Progenitor cell of endocrine pancreas (in vitro differentiated cells): ENCODE results near the gene P4HB. TPM values are rescaled to one million over a fixed set of nuclear protein-coding genes. Genes with fewer than 3 reads are reported as not detected.

Experiments
- DNase-seq: peaks from one replicate; pipeline ENCODE4 v3.0.0; 2021; ENCODE audit warnings: low spot score; ENCODE audit not compliant: unreplicated experiment
- H3K27ac Mint-ChIP-seq: 2 replicates; pipeline ENCODE4 v1.8.0; 2021; ENCODE audit warnings: mild to moderate bottlenecking, moderate library complexity, mixed read lengths
- H3K27me3 Mint-ChIP-seq: 2 replicates; pipeline ENCODE4 v1.8.0; 2021; ENCODE audit warnings: mixed read lengths
- H3K36me3 Mint-ChIP-seq: 2 replicates; pipeline ENCODE4 v1.8.0; 2022; ENCODE audit warnings: mixed read lengths; ENCODE audit not compliant: insufficient read depth
- H3K4me1 Mint-ChIP-seq: 2 replicates; pipeline ENCODE4 v1.8.0; 2021; ENCODE audit warnings: low read depth, mixed read lengths
- H3K4me3 Mint-ChIP-seq: 2 replicates; pipeline ENCODE4 v1.8.0; 2021; ENCODE audit warnings: low read depth, mild to moderate bottlenecking, moderate library complexity, mixed read lengths
- H3K9me3 Mint-ChIP-seq: 2 replicates; pipeline ENCODE4 v1.8.0; 2021; ENCODE audit warnings: low read depth, mixed read lengths
- CTCF ChIP-seq: fragments of 200-600 bp; sonication (generic); IDR thresholded peaks from one replicate; pipeline ENCODE4 v1.5.0; 2021; ENCODE audit warnings: antibody characterized with exemption, mild to moderate bottlenecking; ENCODE audit not compliant: unreplicated experiment
- total RNA-seq: library from RNA; stranded (reverse); gene quantifications from 2 replicates; pipeline ENCODE4 v1.2.1, GENCODE V29; 2021

P4HB gene
- total RNA-seq, 1 donor from 2014 or later, result 484 TPM

- no peak overlapping the region for H3K27ac Mint-ChIP-seq
- DNase-seq, result no peak
- no peaks in the 10 kb centered on the region for H3K9me3 Mint-ChIP-seq
- peaks cover 4% of the 10 kb centered on the region for H3K4me1 Mint-ChIP-seq
- H3K4me3 Mint-ChIP-seq, result no peak overlapping the region
- H3K27me3 Mint-ChIP-seq, result peaks cover 8% of the 10 kb centered on the region
- no peak for TF ChIP-seq CTCF
- H3K36me3 Mint-ChIP-seq, result peaks cover 2% of the 10 kb centered on the region
Measured at GRCh38 chr17:81822312-81822637, 38.1 kb downstream of the P4HB start.

GRCh38 chr17:81821603-81822311 lies 38.6 kb downstream of the P4HB start:
- Mint-ChIP-seq H3K9me3 (no peaks in the 10 kb centered on the region), H3K36me3 (peaks cover 2% of the 10 kb centered on the region), H3K27me3 (peaks cover 10% of the 10 kb centered on the region), H3K4me3 (no peak overlapping the region), H3K4me1 (peaks cover 5% of the 10 kb centered on the region), H3K27ac (no peak overlapping the region)
- peak; percentile 20 for TF ChIP-seq CTCF
- DNase-seq, result no peak

GRCh38 chr17:81821147-81821546 lies 39.2 kb downstream of the P4HB start:
- Mint-ChIP-seq H3K9me3 (no peaks in the 10 kb centered on the region), H3K4me1 (peaks cover 7% of the 10 kb centered on the region), H3K27ac (no peak overlapping the region), H3K4me3 (no peak overlapping the region), H3K27me3 (peaks cover 14% of the 10 kb centered on the region), H3K36me3 (peaks cover 2% of the 10 kb centered on the region)
- TF ChIP-seq CTCF, result no peak
- no peak for DNase-seq

GRCh38 chr17:81819708-81820107 lies 40.6 kb downstream of the P4HB start:
- H3K27ac Mint-ChIP-seq, result no peak overlapping the region
- H3K4me1 Mint-ChIP-seq, result peaks cover 14% of the 10 kb centered on the region
- peaks cover 2% of the 10 kb centered on the region for H3K36me3 Mint-ChIP-seq
- DNase-seq, result no peak
- no peaks in the 10 kb centered on the region for H3K9me3 Mint-ChIP-seq
- peaks cover 16% of the 10 kb centered on the region for H3K27me3 Mint-ChIP-seq
- no peak overlapping the region for H3K4me3 Mint-ChIP-seq
- TF ChIP-seq CTCF, result no peak

- Mint-ChIP-seq H3K4me3 (no peak overlapping the region), H3K9me3 (no peaks in the 10 kb centered on the region), H3K27me3 (peaks cover 16% of the 10 kb centered on the region), H3K36me3 (no peaks in the 10 kb centered on the region), H3K27ac (no peak overlapping the region), H3K4me1 (peaks cover 14% of the 10 kb centered on the region)
- no peak for TF ChIP-seq CTCF
- no peak for DNase-seq
Measured at GRCh38 chr17:81817758-81818147, 42.6 kb downstream of the P4HB start.
